Pancreas (tissue), 10 donors: ENCODE data around the gene PRSS53. TPM values are rescaled to one million over a fixed set of nuclear protein-coding genes. Genes with fewer than 3 reads are reported as not detected.

ENCODE experiments used
- ATAC-seq, 4 donors: fragments of 200-7000 bp; cut with Tn5 transposase; one replicate each; pipeline versions ENCODE4 v1.8.0 to v1.9.1; 2020; ENCODE audit warnings: mild to moderate bottlenecking in 4 of 4, moderate library complexity in 4 of 4
- DNase-seq, 6 donors: peaks; one replicate each; pipeline ENCODE4 v3.0.0-alpha.2; 2020
- FAIRE-seq: peaks from 2 replicates; lab custom pipeline; 2012; peaks lifted over from hg19 to GRCh38; lab: Jason Lieb, UNC
- H3K27ac ChIP-seq, 4 donors: fragments of 200-600 bp; sonication (generic); 1 replicate in 3 of 4; 2 replicates in 1 of 4; pipeline versions ENCODE4 v1.5.0 to v1.8.0; 2020
- H3K27me3 ChIP-seq, 4 donors: fragments of 200-600 bp; one replicate each; pipeline ENCODE4 v1.8.0; 2021
- H3K36me3 ChIP-seq, 3 donors: fragments of 200-600 bp; sonication (generic) in 1 of 3; one replicate each; pipeline versions ENCODE4 v1.5.0 to v1.8.0; 2020 to 2021
- H3K4me1 ChIP-seq, 3 donors: fragments of 200-600 bp; one replicate each; pipeline ENCODE4 v1.8.0; 2021
- H3K4me3 ChIP-seq, 4 donors: fragments of 200-600 bp; sonication (generic) in 2 of 4; one replicate each; pipeline versions ENCODE4 v1.5.0 to v1.8.0; 2020 to 2021
- H3K9me3 ChIP-seq, 4 donors: fragments of 200-600 bp; one replicate each; pipeline ENCODE4 v1.8.0; 2021
- WGBS, 2 donors: extraction: QIAGEN DNeasy Blood & Tissue Kit; methylation state at CpG; one replicate each; pipeline ENCODE4 v1.1.7; 2013; 5-methylcytosine and 5-hydroxymethylcytosine counted together
- intact Hi-C, 3 donors: fragments of 100-400 bp; cut with DNase I; formaldehyde crosslinking; loops; one replicate each; pipeline versions ENCODE4 v1.11.1 to v1.14.2; 2022
- polyA plus RNA-seq, 2 donors: library from polyadenylated mRNA; stranded (reverse); fragments of 200-250 nt; gene quantifications; one replicate each; pipeline ENCODE4 v1.2.3, GENCODE V29; 2013
- total RNA-seq, 6 donors: library from RNA; stranded (reverse); fragmentation: NEBNext Ultra II Directional in 4 of 6; extraction: Animal tissue kit (Norgen Biotek cat#: 25700) in 4 of 6; gene quantifications; one replicate each; pipeline versions ENCODE4 v1.2.1 to v1.2.4, GENCODE V29; 2021 to 2023
- TF ChIP-seq, protein P1 (sequence below), 4 donors: fragments of 200-600 bp; sonication (generic) in 3 of 4; IDR thresholded peaks; one replicate each; pipeline versions ENCODE4 v1.5.0 to v1.8.0; 2021; ENCODE audit warnings: antibody characterized with exemption in 4 of 4
- donor health status: healthy with polysubstance abuse.
- donor health status: DM: no; HTN: no; CAD: no; lungs with moderate emphysema.
- donor health status: DM: no; HTN: no; CAD: no.
- donor health status: control.
- donor health status: control.
- donor health status: Bipolar disorder and iron deficiency.
- donor health status: DM: yes; HTN: yes; CAD: no.
- donor health status: DM: no; HTN: no; CAD: no.
- donor health status: DM: no; HTN: no; CAD: no.
- donor health status: DM: yes; HTN: yes; CAD: no.

Gene PRSS53
- total and polyA plus RNA-seq, 8 donors = 0.52 to 8.2 (median 1.3) TPM

DNA sequence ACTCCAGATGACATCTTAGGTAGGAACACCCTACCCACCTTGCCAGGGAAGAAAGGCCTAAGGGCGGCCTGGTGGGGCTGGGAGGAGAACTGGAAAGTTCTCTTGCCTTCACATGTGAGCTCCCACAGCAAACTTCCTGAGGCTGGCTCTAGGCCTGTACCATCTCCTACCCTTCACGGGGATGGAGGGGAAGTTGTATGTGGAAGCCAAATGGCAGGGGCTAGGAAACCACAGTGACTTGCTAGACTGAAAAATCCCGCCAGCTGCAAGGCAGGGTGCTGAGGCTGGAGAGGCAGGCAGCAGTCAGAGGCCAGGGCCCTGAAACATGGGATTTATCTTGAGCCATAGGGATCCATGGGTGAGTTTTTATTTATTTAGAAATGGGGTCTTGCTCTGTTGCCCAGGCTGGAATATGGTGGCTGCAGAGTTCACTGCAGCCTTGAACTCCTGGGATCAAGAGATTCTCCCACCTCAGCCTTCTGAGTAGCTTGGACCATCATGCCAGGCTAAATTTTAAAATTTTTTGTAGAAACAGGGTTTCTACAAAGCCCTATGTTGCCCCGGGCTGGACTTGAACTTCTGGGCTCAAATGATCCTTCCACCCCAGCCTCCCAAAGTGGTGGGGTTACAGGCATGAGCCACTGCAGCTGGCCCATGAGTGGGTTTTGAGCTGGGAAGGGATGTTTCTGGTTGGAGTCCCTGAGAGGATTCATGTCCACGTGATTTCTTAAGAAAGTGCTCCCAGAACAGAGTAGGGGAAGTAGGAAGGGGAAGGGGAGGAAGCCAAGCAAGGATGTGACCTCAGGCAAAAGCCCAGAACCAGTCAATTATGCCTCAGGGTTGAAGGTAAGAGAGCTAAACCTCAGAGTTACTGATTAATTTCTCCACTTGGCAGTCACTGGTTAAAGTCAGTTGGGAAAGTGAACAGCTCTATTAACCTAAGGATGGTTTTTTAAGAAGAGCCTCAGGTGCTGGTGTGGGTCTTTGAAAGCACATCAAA is 24.7 kb upstream of the PRSS53 start:
- H3K27me3 ChIP-seq = no peaks in the 10 kb centered on the region
- H3K4me3 ChIP-seq = peak overlapping the region in 1 of 4 donors; percentile 2
- peaks cover 12 to 32% (median 27%) of the 10 kb centered on the region in 3 donors for H3K4me1 ChIP-seq
- TF ChIP-seq, protein P1, sequence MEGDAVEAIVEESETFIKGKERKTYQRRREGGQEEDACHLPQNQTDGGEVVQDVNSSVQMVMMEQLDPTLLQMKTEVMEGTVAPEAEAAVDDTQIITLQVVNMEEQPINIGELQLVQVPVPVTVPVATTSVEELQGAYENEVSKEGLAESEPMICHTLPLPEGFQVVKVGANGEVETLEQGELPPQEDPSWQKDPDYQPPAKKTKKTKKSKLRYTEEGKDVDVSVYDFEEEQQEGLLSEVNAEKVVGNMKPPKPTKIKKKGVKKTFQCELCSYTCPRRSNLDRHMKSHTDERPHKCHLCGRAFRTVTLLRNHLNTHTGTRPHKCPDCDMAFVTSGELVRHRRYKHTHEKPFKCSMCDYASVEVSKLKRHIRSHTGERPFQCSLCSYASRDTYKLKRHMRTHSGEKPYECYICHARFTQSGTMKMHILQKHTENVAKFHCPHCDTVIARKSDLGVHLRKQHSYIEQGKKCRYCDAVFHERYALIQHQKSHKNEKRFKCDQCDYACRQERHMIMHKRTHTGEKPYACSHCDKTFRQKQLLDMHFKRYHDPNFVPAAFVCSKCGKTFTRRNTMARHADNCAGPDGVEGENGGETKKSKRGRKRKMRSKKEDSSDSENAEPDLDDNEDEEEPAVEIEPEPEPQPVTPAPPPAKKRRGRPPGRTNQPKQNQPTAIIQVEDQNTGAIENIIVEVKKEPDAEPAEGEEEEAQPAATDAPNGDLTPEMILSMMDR (IDR thresholded peaks at IDR 0.05) = no peak
- H3K9me3 ChIP-seq = no peaks in the 10 kb centered on the region
- peak overlapping the region; percentile 45 to 71 (median 58) for H3K27ac ChIP-seq
- DNase-seq (peak in 1 of 6 donors; percentile 50), ATAC-seq (peak in 2 of 4 donors; percentile 1 to 2), FAIRE-seq (no peak)
- WGBS, 2 donors = 61 to 67% methylated on average over 5 of the region's 5 CpGs
- intact Hi-C loops = no loop called here
- H3K36me3 ChIP-seq = peaks cover 0 to 31% (median 0%) of the 10 kb centered on the region in 3 donors

DNA sequence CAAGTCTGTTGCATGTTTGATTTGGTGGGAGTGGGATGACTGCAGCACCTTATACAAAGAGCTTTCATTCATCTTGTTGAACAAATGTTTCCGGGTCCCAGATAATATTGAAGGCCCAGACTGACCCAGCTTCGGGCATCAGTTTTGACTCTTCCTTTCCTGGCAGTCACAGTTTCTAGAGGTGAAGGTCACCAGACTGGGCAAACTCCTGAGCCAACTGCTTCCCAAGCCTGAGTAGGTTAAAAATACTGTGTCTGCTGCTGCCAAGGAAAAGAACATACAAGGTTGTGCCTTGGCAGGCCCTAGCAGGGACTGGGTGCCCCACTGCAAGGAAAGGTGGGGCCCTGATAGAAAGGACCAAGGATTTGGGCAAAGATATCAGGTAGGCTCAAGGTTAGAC is 24.0 kb upstream of the PRSS53 start:
- WGBS, 2 donors = 27 to 52% methylated on average over 2 of the region's 2 CpGs

DNA sequence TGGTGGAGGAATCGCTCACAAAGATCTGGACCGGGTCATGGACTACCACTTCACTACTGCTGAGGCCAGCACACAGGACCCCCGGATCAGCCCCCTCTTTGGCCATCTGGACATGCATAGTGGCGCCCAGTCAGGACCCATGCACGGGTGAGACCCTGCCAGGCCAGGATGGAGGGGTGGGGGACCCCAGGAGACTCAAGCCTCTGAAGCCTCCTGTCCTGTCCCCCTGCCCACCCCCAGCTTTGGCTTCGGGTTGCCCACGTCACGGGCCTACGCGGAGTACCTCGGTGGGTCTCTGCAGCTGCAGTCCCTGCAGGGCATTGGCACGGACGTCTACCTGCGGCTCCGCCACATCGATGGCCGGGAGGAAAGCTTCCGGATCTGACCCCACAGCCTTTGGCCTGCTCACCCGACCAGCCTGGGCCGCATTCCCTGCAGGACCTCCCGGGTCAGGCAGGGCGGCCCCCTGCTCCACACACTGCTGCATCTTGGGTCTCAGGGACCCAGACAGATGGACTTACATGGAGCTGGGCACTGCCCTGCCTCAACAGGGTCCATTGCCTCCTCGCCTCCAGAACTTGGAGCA is 23.2 kb upstream of the PRSS53 start:
- no peak for ATAC-seq
- H3K27me3 ChIP-seq = no peaks in the 10 kb centered on the region
- H3K9me3 ChIP-seq = no peaks in the 10 kb centered on the region
- H3K27ac ChIP-seq = no peak overlapping the region
- WGBS, 2 donors = 89 to 94% methylated on average over 23 of the region's 23 CpGs
- TF ChIP-seq, protein P1 (IDR thresholded peaks at IDR 0.05) = no peak
- H3K4me1 ChIP-seq = peaks cover 10 to 35% (median 23%) of the 10 kb centered on the region in 3 donors
- DNase-seq = peak in 2 of 6 donors; percentile 38 to 55
- H3K36me3 ChIP-seq = peaks cover 0 to 31% (median 0%) of the 10 kb centered on the region in 3 donors
- FAIRE-seq = no peak
- H3K4me3 ChIP-seq = no peak overlapping the region
- intact Hi-C loops = no loop called here

More for the DNA sequence above, 24.0 kb upstream of the PRSS53 start:
- DNase-seq (no peak), FAIRE-seq (no peak), ATAC-seq (no peak)
- Histone ChIP-seq H3K36me3 (peaks cover 0 to 31% (median 0%) of the 10 kb centered on the region in 3 donors), H3K9me3 (no peaks in the 10 kb centered on the region), H3K27me3 (no peaks in the 10 kb centered on the region), H3K4me1 (peaks cover 10 to 35% (median 23%) of the 10 kb centered on the region in 3 donors), H3K27ac (peak overlapping the region in 3 of 4 donors; percentile 52 to 71 (median 65)), H3K4me3 (no peak overlapping the region)
- TF ChIP-seq, protein P1 (IDR thresholded peaks at IDR 0.05) = no peak
- intact Hi-C loops = no loop called here

DNA sequence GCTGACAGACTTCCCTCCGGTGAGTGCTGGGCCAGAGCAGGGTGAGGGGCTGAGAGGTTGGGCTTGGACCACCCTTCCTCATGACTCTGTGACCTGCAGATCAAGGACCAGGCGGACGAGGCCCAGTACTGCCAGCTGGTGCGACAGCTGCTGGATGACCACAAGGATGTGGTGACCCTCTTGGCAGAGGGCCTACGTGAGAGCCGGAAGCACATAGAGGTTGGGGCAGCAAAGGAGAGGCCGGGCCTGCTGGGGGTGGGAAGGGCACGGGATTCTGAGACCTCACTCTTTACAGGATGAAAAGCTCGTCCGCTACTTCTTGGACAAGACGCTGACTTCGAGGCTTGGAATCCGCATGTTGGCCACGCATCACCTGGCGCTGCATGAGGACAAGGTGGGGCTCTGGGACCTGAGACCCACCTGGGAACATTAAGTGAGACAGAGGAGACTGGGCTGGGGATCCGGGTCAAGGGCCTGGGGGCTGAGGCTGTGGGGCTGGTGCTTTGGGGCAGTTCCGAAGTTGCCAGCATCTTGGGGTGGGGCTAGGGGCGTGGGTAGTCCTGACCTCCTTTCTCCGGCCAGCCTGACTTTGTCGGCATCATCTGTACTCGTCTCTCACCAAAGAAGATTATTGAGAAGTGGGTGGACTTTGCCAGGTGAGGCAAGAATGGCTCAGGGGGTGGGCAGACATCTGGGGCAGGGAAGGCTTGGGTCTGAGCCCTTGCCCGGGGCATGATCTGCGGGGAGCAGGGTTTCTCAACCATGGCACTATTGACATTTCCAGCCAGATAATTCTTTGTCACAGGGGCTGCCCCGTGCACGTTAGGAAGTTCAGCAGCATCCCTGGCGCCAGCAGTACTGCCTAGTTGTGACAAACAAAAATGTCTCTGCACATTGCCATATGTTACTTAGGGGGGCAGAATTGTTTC is 21.6 kb upstream of the PRSS53 start:
- TF ChIP-seq, protein P1 (IDR thresholded peaks at IDR 0.05) = no peak
- DNase-seq (peak in 2 of 6 donors; percentile 18 to 53), FAIRE-seq (no peak), ATAC-seq (no peak)
- no peaks in the 10 kb centered on the region for H3K27me3 ChIP-seq
- 85 to 86% methylated on average over 26 of the region's 26 CpGs for WGBS, 2 donors
- intact Hi-C loops = no loop called here
- peak overlapping the region in 1 of 4 donors; percentile 97 for H3K4me3 ChIP-seq
- no peak overlapping the region for H3K27ac ChIP-seq
- peaks cover 0 to 31% (median 0%) of the 10 kb centered on the region in 3 donors for H3K36me3 ChIP-seq
- peaks cover 14 to 35% (median 23%) of the 10 kb centered on the region in 3 donors for H3K4me1 ChIP-seq
- H3K9me3 ChIP-seq = no peaks in the 10 kb centered on the region
